HL-60 (cell line): ENCODE data around the gene PRND.

ENCODE experiments used
- DNase-seq, 2 experiments: peaks; one replicate each; pipeline ENCODE4 v3.0.0-alpha.2; 2010 to 2020; ENCODE audit warnings: low read depth in 1 of 2, low spot score in 1 of 2
- H3K27ac ChIP-seq: fragments of 250-450 bp; sonication (Bioruptor Pico); replicated peaks from 2 replicates; pipeline ENCODE4 v1.5.1; 2020; ENCODE audit warnings: mild to moderate bottlenecking, moderate library complexity
- H3K27me3 ChIP-seq: fragments of 250-450 bp; sonication (Bioruptor Pico); 2 replicates; pipeline ENCODE4 v1.5.1; 2021; ENCODE audit warnings: mild to moderate bottlenecking, moderate library complexity; ENCODE audit not compliant: insufficient read depth, poor library complexity, severe bottlenecking
- H3K4me3 ChIP-seq: replicated peaks from 2 replicates; pipeline ENCODE4 v1.5.1; 2011; ENCODE audit warnings: mild to moderate bottlenecking, control low read depth, low read length; ENCODE audit not compliant: insufficient read depth
- CTCF ChIP-seq: IDR thresholded peaks from one replicate; pipeline ENCODE4 v1.5.1; 2011; ENCODE audit warnings: low read length, control low read depth, inconsistent platforms; ENCODE audit not compliant: insufficient read depth
- GABPA ChIP-seq: IDR thresholded peaks from 2 replicates; pipeline ENCODE4 v1.6.1; 2012; ENCODE audit warnings: low read depth
- POLR2AphosphoS5 ChIP-seq: IDR thresholded peaks from 2 replicates; pipeline ENCODE4 v1.6.1; 2012; ENCODE audit warnings: low read depth
- REST ChIP-seq: IDR thresholded peaks from 2 replicates; pipeline ENCODE4 v1.6.1; 2012; ENCODE audit warnings: low read depth; ENCODE audit not compliant: insufficient replicate concordance
- SPI1 ChIP-seq: IDR thresholded peaks from 2 replicates; pipeline ENCODE4 v1.6.1; 2012; ENCODE audit warnings: low read depth, mild to moderate bottlenecking, borderline replicate concordance

Gene PRND

GRCh38 chr20:4730780-4731179 is 9.1 kb downstream of the PRND start:
- DNase-seq: peak in 1 of 2 experiments; percentile 10
- Histone ChIP-seq H3K4me3 (no peak overlapping the region), H3K27ac (no peak overlapping the region), H3K27me3 (no peaks in the 10 kb centered on the region)
- TF ChIP-seq SPI1 (no peak), REST (peak; percentile 92)

GRCh38 chr20:4736875-4737274 is 15.2 kb downstream of the PRND start:
- TF ChIP-seq POLR2AphosphoS5 (no peak), SPI1 (no peak), REST (no peak), CTCF (no peak), GABPA (no peak)
- no peak overlapping the region for H3K27ac ChIP-seq
- H3K4me3 ChIP-seq: no peak overlapping the region
- DNase-seq: no peak
- H3K27me3 ChIP-seq: no peaks in the 10 kb centered on the region

GRCh38 chr20:4737857-4738627 is 16.3 kb downstream of the PRND start:
- Histone ChIP-seq H3K4me3 (no peak overlapping the region), H3K27ac (no peak overlapping the region), H3K27me3 (no peaks in the 10 kb centered on the region)
- no peak for TF ChIP-seq SPI1
- no peak for TF ChIP-seq GABPA
- TF ChIP-seq REST: no peak
- no peak for TF ChIP-seq CTCF
- no peak for TF ChIP-seq POLR2AphosphoS5
- DNase-seq: no peak
